Stimulated activated CD8-positive, alpha-beta memory T cell treated with anti-CD3 and anti-CD28 coated beads, Interleukin-4, amount 100 ng/mL, for 48 hours (primary cell): Measurements from ENCODE around the gene GPR37L1.
"Not testable (repeated sequence)": the region's sequence is repeated elsewhere in the genome, so short reads cannot be mapped to it uniquely, and the experiment has no call there.

ENCODE experiments used
- DNase-seq: peaks from one replicate; pipeline ENCODE4 v3.0.0-alpha.2; 2020

Gene GPR37L1

DNA sequence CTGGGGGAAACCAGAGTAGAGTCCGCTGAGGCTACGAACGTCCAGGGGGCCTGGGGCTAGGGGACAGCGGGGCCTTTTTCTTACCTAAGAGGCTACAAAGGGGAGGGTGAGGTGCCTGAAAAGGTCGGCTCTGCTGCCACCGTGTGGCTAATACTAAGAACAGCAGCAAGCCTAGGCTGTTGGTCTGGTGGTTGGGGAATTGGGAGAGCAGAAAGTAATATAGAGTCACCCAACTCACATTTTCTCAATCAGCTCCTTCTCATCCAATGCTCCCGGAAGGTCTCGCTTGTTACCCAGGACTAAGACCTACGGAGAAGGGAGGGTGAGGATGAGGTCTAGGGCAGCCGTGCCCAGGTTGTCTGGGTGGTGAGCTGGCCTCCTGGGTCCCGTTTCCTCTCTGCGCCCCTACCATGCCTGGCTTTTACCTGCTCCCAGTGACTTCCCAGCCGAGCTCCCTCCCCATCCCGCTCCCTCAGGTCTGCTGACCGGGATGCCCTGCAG, 12.6 kb downstream of the GPR37L1 start:
- peak; percentile 66 for DNase-seq

DNA sequence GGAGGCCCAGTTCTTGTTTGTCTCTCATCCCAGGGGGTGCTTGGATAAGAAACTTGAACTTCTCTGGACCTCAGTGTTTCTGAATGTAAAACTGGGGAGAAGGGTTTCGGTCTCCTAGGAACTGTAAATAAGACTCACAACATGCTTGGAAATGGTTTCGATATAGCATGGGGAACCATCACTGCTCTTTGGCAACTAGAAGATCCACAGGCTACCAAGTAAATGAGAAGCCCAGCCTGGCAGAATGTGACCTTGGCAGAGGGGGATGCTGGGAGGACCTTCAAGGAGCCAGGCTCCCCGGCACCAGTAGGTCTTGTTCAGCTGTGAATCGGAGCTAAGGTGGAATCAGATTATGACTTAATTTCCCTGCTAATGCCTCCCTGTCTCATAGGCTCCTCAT, 18.1 kb downstream of the GPR37L1 start:
- DNase-seq = no peak

DNA sequence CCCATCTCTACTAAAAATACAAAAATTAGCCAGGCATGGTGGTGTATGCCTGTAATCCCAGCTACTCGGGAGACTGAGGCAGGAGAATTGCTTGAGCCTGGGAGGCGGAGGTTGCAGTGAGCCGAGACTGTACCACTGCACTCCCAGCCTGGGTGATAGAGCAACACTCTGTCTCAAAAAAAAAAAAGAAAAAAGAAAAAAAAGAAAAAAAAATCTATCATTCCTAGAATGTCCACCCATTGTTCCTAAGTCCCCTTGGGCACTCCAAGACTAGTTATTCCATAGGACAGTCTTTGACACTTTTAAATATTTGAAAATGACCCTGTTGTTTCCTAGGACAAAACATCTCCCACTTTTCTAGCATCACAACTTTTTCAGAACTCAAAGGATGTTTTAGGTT, 18.8 kb downstream of the GPR37L1 start:
- DNase-seq = not testable (repeated sequence)

DNA sequence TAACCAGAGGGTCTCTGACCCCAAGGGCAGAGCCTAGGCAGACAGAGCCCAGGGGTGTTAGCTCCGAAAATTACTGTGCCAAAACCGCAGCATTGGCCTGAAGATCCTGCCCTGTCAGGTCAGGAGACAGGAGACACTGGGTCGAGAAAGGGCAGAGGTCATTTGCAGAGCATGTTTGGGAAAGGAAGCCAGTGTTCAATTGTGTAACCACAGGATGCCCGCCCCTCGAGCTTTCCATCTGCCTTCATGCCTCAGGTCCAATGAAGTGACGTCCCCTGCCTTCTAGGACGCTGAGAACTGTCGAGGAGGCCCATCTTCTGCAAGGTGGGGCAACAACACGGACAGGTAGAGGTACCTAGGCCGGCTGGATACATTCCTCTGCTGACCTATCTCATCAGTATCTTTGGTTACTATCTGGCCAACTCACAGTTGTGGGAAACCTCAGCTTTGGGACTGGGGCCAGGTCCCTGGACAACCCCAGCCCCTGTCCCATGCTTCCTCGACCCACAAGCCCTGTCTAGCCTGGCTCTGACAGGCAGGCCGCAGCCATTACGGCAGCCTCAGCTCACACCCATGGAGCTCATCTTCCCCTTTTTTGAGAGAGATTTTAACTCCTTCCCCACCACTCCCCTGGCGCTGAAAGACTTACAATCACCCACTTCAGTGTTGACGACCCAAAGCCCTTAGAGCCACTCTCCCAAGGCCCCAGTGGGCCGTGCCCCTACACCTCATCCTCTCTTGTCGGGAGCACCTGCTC, 20.5 kb downstream of the GPR37L1 start:
- DNase-seq = no peak

DNA sequence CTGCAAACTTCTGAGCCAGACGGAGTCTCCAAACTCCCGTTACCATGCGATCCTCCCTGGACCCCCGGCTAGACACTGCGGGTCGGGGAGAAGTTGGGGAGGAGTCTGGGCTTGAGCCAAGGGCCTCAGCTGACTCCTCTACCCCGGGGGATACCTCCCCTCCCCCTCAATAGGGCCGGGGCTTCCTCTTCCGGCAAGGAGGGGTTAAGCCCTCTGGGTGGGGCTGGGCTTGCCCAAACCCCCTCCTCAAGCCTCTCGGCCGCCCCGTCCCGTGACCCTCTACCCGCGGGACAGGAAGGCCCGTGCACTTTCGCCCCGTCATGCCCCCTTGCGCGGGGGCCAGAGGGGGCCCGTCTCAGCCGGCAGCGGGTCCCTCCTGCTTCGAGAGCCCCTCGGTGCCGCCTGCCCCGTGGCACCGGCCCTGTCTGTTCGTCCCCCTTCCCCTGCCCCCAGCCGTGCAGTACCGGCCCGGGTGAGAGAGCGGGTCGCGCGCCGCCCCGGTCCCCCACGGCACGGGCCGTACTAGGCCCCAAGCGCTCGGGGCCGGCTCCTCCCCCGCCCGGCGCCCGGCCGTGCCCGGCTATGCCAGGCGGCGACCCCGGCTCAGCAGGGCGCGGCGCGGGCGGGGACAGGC, 21.2 kb downstream of the GPR37L1 start:
- peak; percentile 46 for DNase-seq

DNA sequence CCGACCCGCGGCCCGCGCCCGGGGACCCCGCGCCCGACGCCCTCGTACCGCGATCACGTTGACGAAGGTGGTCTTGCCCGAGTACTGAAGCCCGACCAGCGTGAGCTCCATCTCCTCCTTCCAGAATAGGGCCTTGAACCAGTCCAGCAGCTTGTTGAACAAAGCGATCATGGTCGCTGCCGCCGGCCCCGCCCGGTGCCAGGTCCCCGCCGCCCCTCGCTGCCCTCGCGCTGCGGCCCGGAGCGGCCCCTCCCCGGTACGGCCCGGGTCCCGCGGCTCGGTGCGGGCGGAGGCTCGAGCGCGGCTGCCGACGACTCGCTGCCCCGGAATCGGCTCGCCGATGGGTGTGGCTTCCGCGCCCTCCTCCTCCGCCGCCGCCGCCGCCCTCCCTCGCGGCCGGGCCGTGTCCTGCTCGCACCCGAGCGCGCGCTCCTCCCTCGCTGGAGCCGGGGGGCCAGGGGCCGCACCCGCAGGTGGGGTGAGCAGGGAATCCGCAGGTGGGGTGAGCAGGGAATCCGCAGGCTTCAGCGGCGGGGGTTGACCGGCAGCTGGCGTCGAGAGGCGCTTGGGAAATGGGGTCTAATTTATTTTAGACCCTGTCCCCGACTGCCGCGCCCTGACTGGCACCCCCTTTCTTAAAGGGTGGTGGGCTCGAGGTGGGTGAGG, 21.8 kb downstream of the GPR37L1 start, which contains the start of gene ARL8A:
TSS of gene ARL8A (minus strand) at position 336 of the 666 bp plus-strand sequence. CDS start at position 171, 165 bp downstream.
- peak; percentile 79 for DNase-seq

DNA sequence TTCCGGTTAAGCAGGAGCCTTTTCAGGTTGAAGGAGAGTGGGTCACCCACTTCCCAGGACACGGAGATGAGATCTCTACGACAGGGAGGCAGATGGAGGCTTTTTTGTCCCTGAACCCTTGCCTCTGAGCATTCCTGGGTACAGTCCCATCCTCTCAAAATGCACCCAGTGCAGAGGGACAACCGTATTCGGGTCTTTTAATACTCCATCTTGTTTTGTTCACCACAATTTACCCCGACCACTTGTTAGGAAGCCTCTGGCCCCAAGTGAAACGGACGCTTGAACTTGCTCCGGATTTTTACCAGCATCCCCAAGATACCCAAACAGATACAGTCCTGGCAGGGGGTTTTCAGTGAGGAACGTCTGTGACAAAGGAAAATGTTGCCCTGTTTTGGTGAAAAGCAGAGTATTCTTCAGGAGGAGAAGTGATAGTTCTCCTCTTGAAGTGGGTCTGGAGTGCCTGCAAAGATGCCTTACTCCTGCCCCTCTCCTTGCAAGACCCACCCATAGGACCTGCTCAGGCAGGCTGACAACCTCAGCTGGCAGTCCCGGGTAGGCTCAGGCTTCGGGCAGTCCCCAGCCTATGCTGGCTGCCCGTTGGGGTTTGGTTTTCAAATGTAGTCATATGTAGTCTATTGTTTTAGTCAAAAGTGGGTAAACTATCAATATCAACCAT, 22.5 kb downstream of the GPR37L1 start:
- peak; percentile 68 for DNase-seq

DNA sequence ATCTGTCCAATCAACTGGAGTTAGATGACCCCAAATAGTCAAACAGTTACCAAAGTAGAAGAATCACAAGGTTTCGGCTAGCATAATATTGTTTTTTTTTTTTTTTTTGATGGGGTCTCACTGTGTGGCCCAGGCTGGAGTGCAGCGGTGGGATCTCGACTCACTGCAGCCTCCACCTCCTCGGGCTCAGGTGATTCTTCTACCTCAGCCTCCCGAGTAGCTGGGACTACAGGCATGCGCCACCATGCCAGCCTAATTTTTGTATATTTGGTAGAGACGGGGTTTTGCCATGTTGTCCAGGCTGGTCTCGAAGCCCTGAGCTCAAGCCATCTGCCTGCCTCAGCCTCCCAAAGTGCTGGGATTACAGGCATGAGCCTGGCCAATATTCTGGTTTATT, 23.0 kb downstream of the GPR37L1 start:
- not testable (repeated sequence) for DNase-seq

DNA sequence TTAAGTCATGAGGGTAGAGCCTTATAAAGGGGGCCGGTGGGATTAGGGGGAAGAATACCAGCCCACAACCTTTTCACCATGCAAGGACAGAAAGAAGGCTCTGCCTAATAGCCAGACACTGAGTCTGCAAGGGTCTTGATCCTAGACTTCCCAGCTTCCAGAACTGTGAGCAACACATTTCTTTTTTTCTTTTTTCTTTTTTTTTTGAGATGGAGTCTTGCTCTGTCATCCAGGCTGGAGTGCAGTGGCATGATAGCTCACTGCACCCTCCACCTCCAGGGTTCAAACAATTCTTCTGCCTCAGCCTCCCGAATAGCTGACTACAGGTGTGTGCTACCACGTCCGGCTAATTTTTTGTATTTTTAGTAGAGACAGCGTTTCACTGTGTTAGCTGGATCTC, 23.6 kb downstream of the GPR37L1 start:
- DNase-seq = no peak

DNA sequence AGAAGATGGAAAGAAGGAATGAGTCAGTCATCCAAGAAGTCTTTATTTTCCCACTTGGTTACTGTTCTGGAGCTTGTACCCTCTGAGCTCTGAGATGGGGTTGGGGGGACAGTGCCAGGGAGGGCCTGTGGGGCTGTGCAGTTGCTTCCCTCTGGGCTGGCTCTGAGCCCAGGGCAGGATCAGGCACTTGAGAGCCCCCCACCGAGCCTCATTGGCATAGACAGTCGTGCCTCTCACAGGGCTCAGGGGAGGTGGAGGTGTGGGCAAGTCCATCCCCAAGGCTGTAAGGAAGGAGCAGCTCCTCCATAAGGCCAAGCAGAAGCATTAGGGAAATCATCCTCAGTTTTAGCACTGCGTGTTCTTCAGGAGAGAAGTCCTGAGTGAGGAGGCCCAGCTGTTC, 24.3 kb downstream of the GPR37L1 start:
- no peak for DNase-seq

DNA sequence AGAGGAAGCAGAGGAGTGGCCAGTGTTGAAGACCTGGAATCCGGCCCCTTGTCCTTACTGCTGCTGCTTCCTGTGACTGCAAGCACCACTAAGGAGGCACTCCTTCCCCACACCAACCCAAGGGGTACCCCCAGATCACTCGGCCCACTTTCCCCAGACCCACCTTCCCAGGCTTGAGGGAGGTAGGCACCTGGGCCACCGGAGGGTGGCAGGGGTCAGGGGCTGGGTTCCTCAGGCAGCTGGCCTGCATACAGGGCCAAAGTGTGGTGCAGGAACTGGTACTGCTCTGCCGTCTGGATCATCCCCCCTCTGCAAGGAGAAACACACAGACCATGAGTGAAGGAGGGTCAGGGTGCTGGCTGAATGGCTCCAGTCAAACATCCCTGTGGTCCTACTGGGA, 25.7 kb downstream of the GPR37L1 start:
- no peak for DNase-seq

DNA sequence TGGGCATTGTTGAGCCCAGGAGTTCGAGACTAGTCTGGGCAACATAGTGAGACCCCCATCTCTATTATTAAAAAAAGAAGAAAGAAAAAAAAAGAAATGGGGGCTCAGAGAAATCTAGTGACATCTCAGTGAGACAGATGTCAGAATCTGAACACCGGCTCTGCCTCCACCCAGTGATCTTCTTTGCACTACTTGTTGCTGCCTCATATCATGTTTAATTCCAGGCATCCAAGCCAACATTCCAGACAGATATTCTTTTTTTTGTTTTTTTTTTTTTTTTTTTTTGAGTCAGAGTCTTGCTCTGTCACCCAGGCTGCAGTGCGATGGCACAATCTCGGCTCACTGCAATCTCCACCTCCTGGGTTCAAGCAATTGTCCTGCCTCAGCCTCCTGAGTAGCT, 26.8 kb downstream of the GPR37L1 start:
- no peak for DNase-seq

DNA sequence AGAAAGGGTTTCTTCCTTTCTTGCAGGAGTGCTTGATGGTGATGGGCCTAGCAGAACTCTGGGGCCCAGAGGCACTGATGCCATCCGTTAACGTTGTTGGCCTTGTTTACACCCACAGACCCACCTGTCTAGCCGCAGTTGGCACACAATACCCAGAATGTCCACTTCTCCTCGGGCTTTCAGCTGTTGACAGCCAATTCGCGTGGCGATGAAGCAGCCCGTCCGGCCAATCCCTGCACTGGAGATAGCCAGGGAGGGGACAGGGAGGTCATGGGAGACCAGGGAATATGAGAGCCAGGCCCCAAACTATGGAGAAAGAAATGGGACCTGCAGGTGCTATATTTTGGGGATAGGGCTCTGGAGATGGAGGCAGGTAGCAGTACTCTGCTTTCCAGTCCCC, 27.5 kb downstream of the GPR37L1 start:
- DNase-seq = no peak

DNA sequence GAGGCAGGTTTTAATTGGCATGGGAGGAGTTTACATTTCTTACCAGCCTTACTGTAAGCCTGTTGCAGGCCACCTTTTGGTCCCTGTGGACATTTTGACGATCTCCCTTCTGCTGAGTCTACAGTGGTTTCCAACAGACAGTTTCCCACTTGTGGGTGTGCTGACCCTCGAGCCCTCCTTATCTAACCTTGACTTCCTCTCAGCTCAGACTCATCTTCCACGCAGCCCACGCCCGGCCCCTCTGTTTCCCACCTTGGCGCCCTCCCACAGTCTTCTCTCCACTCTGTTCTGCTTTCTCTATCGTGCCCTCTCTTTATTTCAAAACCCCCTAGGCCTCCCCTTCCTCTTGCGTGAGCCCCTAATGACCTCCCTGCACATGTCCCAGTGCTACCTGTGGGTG, 27.9 kb downstream of the GPR37L1 start:
- DNase-seq = no peak

DNA sequence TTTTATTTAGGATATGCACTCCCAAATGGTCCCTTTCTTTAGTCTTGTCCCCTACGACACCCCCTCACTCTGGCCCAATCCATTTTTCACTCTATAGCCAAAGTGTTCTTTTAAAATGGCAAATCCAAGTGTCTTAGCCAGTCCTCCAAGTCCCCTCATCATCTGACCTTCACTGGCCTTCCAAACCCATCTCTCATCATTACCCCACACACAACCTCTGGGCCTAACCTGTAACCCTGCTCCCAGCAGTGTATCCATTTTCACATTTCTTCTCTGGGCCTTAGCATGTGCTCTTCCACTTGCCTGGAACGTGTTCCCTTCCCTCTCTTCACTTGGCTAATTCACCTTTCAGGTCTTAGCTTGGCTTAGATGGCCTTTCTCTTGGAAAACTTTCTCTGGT, 28.3 kb downstream of the GPR37L1 start:
- DNase-seq = no peak

DNA sequence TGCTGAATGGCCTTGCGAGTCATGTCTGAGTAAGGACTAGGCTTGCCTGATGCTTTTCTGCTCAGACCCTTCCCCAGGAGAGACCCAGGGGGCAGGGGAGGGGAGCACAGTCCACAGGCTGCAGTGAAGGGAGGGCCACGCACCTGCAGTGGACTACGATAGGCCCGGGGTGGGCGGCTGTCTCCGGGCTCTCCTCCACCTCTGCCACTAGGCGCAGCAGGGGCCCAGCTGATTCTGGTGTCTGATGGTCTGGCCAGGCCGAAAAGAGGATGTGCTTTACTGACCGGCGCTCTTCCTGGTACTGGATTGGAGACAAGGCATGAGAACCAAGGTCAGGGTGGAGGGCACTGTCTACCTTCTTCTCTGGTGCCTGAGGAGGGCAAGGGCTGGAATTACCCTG, 29.7 kb downstream of the GPR37L1 start:
- no peak for DNase-seq

DNA sequence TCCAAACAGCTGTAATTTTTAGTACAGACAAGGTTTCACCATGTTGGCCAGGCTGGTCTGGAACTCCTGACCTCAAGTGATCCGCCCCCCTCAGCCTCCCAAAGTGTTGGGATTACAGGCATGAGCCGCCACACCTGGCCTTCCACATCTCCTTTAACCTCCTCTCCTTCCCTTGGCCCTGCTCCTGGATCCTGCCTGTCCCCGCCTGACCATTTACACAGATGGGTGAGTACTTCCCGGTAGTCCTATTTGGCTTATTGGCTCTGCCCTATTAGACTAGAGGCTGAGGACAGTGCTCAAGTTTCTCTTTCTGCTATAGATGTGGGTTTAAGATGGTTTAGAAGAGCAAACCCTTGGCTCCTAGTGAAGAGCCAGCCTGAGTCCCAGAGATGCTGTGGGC, 30.6 kb downstream of the GPR37L1 start:
- DNase-seq = no peak

DNA sequence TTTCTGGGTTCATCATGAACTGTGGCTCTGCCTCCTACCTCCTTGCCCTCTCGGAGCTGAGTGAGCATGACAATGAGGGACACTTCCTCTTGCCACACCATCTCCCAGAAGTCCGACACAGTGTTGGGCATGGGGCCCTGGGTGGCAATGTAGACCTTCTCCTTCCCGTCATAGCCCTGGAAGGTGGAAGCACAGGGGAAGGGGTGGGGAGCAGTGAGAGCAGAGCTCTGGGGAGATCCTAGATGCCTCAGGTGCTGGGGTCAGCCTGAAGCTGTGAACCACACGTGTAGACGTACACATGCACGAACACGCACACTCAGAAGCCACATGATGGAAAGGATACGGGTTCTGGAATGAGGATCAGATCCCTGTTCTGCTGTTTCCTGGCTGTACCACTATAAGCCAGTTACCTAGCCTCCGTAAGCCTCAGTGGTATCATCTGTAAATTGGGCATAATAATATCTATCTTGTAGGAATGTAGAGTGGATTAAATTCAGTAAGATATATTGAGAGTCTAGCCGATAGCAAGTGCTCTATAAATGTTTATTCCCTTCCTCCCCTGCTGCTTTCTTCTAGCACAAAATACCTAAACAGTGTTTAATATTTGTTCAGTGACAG, 31.5 kb downstream of the GPR37L1 start:
- DNase-seq = no peak

DNA sequence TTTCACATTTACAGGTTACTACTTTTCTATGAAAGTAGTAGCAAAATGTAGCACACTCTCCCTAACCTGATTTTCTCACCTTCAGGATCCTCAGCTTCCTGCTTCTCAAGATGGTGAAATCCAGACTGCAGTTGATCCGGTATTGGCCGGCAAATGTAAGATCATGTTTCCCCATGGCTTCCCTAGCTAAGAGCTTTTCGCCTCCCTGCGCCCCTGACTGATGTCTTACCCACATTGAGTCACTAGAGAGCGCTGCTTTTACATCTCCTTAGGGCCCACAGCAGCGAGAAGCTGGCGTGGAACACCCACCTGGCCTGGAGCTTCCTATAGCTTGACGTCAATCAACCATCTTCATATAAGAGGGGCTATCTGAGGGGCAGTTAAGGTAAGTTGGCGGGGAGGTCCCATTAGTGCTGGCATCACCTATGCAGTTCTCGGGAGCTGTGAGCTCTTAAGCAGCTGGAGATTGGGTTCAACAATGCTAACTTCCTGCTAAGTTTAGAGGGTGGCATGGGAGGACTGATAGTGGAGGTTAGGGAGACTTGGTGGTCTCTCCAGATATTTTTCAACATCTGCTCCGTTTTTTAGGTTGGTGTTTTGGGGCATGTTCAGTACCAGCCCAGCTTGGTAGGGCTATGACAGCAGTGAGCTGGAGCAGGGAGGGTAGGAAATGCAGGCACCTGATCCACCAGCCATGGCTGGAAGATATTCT, 32.2 kb downstream of the GPR37L1 start:
- peak; percentile 67 for DNase-seq

DNA sequence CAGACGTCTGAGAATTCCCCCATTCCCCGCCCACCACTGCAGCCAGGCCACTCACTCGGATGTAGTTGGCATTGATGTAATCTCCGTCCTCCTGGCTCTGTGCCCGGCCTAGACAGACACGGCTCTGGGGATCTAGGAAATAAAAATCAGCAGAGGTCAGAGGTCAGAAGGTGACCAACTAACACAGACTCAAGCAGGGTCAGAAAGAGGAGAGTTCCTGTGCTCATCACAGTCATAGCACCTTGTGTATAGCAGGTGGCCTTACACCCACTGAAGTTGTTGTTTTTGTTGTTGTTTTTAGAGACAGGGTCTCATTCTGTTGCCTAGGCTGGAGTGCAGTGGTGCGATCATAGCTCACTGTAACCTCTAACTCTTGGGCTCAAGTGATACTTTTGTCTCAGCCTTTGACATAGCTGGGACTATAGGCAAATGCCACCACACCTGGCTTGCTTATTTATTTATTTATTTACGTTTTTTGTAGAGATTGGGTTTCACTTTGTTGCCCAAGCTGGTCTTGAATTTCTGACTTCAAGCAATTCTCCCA, 32.8 kb downstream of the GPR37L1 start:
- no peak for DNase-seq

DNA sequence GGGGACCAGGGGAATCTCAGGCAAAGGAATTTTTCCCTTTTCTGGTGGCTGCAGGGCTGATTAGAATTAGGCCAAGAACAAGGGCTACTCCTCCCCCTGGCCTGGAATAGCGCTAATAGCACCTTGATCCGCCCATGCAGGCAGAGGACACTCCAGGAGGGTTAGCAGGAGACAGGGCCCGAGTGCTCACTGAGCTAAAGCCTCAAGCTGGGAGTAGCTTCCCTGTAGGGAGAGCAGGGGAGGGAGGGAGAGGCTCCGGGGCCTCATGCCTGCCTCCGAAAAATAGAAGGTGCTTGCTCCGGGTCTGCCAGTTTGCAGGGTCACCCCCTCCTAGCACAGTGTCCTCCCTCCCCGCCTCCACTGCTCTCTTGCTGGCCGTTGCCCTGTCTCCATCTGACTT, 33.9 kb downstream of the GPR37L1 start:
- no peak for DNase-seq

DNA sequence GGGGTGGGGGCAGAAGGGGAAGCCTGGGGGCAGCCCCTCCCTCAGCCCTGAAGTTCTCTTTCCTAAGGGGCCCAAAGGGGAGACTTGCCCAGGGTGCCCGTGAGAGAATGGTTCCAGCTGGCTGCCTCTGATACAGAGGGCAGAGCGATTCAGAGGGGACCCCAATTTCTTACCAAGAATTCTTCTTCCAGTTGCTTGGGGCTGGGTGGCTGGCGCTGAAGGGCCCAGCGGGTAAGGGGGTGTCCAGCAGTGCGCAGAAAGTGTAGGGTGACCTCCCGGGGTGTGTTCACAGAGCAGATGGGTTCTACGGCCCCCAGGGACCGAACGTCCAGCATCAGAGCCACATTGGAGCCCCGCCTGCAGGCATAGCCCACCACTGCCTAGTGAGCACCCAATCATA, 35.2 kb downstream of the GPR37L1 start:
- no peak for DNase-seq
